Fibroblast of villous mesenchyme (primary cell): ENCODE measurements around the gene POLN. TPM values are rescaled to one million over a fixed set of nuclear protein-coding genes. Genes with fewer than 3 reads are reported as not detected.

Experiments used
- DNase-seq: peaks from one replicate; pipeline ENCODE4 v3.0.0-alpha.2; 2010; ENCODE audit warnings: low read depth
- H3K4me3 ChIP-seq: 2 replicates; pipeline ENCODE4 v1.5.1; 2011; ENCODE audit warnings: low read depth, mild to moderate bottlenecking, low read length
- total RNA-seq: library from RNA; depleted of rRNA; stranded (reverse); fragments of >200 nt; gene quantifications from 2 replicates; pipeline ENCODE4 v1.2.3, GENCODE V29; 2012
- TF ChIP-seq, protein P1 (sequence below): IDR thresholded peaks from 2 replicates; pipeline ENCODE4 v1.5.1; 2012; ENCODE audit warnings: low read depth, mild to moderate bottlenecking, low read length; ENCODE audit not compliant: insufficient read depth

The POLN gene
- total RNA-seq, 1 donor, result 4.7 TPM

DNA sequence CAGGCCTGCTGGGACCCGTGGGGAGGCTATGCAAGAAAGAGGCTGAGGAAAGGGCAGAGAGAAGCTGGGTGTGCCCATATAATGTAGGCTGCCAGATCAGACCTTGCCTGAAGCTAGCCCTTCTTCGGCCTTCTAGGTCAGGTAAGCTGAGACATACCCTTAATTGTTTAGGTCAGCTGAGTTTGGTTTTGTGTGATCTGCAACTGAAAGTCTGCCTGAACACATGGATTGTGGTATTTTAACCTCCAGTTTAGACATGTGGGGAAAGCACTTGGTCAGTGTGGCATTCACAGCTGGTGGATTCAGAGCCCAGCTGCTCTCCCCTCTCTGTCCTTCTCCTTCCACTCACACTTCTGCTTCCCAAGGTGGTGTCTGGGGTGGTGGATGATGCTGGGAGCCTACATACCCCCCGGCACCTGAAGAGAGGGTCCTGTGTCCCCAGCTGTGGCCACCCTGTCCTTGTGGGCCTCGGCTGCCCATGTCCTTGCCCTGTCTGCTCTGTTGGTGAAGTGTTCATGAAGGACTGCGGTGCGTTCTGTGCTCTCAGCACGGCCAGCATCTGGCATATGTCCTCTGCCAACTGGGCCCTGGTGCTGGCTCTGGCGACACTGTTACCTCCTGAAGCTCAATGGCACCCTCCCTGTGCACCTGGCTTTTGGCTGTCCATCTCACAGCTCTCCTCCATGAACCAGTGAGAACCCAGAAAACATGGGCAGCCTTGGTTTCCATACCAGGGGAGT lies 100.7 kb downstream of the POLN start:
- DNase-seq, result no peak
- H3K4me3 ChIP-seq, result no peak overlapping the region
- TF ChIP-seq, protein P1, sequence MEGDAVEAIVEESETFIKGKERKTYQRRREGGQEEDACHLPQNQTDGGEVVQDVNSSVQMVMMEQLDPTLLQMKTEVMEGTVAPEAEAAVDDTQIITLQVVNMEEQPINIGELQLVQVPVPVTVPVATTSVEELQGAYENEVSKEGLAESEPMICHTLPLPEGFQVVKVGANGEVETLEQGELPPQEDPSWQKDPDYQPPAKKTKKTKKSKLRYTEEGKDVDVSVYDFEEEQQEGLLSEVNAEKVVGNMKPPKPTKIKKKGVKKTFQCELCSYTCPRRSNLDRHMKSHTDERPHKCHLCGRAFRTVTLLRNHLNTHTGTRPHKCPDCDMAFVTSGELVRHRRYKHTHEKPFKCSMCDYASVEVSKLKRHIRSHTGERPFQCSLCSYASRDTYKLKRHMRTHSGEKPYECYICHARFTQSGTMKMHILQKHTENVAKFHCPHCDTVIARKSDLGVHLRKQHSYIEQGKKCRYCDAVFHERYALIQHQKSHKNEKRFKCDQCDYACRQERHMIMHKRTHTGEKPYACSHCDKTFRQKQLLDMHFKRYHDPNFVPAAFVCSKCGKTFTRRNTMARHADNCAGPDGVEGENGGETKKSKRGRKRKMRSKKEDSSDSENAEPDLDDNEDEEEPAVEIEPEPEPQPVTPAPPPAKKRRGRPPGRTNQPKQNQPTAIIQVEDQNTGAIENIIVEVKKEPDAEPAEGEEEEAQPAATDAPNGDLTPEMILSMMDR, result no peak

GRCh38 chr4:2138846-2139500 lies 102.9 kb downstream of the POLN start:
- no peak overlapping the region for H3K4me3 ChIP-seq
- no peak for DNase-seq
- TF ChIP-seq, protein P1, result no peak

- TF ChIP-seq, protein P1, result no peak
- H3K4me3 ChIP-seq, result no peak overlapping the region
- DNase-seq, result no peak
Measured at GRCh38 chr4:2136726-2137125, 105.2 kb downstream of the POLN start.

- no peak overlapping the region for H3K4me3 ChIP-seq
- TF ChIP-seq, protein P1, result no peak
- DNase-seq, result peak; percentile 64
Measured at GRCh38 chr4:2135083-2135482, 106.8 kb downstream of the POLN start.

- no peak overlapping the region for H3K4me3 ChIP-seq
- no peak for DNase-seq
- TF ChIP-seq, protein P1, result no peak
Measured at GRCh38 chr4:2132438-2132837, 109.5 kb downstream of the POLN start.

- TF ChIP-seq, protein P1, result no peak
- H3K4me3 ChIP-seq, result no peak overlapping the region
- no peak for DNase-seq
Measured at GRCh38 chr4:2127609-2128332, 114.2 kb downstream of the POLN start.
